GM21529 (cell line): ENCODE measurements around the gene HLA-DQB1.
"Not testable (repeated sequence)": the region's sequence is repeated elsewhere in the genome, so short reads cannot be mapped to it uniquely, and the experiment has no call there.

ENCODE experiments used
- ATAC-seq: cut with Tn5 transposase; IDR thresholded peaks from one replicate; pipeline ENCODE4 v1.9.1; 2021; ENCODE audit not compliant: unreplicated experiment

The HLA-DQB1 gene

DNA sequence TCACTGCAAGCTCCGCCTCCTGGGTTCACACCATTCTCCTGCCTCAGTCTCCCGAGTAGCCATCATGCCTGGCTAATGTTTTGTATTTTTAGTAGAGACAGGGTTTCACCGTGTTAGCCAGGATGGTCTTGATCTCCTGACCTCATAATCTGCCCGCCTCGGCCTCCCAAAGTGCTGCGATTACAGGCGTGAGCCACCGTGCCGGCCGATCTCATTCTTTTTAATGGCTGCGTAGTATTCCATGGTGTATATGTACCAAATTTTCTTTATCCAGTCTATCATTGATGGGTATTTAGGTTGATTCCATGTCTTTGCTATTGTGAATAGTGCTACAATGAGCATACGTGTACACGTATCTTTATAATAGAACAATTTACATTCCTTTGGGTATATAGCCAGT, 36.7 kb downstream of the HLA-DQB1 start:
- ATAC-seq: not testable (repeated sequence)

DNA sequence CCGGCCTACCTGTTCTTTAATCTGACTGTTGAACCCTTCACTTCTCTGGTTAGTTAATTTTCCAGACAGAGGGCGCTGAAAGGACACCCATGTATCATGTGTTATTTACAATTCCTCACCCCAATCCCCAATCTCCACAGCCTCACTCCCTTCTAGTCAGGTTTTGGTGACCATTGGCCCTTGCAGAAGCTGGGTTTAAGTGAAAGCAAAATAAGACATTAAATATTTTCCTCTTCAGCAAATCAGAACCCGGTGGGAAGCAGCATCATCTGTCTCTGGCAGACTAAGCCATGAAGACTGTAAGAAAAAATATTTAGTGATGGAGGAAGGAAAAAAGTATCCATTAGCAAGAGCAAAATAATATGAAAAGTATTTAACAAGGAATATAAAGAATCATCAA, 38.6 kb downstream of the HLA-DQB1 start:
- no peak for ATAC-seq

DNA sequence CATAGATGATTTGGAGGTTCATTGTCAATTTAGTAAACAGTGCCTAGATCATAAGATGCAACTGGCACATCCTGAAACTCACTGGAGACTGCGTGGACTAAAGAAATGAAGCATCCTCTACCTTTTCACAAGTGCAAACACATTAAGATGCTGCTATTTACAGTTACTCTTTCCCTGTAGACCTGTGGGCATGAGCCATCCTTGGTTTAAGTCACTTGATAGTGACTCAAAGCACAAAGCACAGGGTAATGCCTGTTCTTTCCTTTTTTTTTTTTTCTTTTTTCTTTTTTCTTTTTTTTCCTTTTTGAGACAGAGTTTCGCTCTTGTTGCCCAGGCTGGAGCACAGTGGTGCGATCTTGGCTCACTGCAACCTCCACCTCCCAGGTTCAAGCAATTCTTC, 39.2 kb downstream of the HLA-DQB1 start:
- ATAC-seq: no peak

DNA sequence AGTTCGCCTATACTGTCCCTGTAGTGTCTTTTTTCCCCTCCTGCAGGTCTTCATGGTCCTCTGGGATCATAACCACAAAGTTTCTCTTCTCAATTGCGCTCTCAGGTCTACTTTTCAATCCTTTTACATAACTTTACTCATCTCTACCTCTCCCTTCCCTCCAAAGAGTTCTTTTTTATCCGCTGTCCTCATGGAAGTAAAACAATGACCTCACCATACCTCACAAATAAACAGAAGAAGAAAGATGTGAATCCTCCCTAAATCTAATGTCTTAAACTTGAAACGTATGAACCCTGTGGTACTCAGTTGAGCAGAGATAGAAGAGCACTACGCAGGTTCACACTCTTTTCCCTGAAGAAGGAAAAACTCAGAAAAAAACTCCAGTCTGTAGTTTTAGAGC, 41.3 kb downstream of the HLA-DQB1 start:
- no peak for ATAC-seq

DNA sequence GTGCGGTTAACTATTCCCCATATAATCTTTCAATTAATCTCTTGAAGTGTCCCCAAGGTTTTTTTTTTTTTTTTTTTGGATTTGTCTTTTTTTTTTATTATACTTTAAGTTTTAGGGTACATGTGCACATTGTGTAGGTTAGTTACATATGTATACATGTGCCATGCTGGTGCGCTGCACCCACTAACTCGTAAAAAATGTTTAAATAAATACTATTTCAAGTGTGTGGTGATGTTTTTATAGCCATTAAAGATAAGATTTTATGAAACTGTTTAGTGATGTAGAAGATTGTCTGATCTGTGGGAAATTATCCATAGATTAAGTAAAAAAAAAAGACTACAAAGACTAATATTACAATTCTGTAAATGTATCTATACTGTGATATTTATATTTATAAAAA, 41.9 kb downstream of the HLA-DQB1 start:
- ATAC-seq: no peak

DNA sequence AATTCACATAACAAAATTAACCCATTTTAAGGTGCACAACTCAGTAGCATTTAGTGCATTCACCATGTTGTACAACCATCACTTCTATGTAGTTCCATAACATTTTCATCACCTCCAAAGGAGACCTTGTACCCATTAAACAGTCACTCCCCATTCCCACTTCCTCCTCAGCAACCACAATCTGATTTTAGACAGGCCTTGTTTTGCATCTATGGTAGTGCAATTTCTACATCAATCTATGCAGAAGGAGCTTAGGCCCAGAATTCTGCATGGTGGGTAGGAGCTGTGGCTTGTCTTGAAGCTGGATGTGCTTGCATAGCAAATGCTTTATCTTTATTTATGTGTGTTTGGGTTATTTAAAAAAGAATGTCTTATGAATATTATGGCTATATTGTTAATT, 42.8 kb downstream of the HLA-DQB1 start:
- no peak for ATAC-seq

DNA sequence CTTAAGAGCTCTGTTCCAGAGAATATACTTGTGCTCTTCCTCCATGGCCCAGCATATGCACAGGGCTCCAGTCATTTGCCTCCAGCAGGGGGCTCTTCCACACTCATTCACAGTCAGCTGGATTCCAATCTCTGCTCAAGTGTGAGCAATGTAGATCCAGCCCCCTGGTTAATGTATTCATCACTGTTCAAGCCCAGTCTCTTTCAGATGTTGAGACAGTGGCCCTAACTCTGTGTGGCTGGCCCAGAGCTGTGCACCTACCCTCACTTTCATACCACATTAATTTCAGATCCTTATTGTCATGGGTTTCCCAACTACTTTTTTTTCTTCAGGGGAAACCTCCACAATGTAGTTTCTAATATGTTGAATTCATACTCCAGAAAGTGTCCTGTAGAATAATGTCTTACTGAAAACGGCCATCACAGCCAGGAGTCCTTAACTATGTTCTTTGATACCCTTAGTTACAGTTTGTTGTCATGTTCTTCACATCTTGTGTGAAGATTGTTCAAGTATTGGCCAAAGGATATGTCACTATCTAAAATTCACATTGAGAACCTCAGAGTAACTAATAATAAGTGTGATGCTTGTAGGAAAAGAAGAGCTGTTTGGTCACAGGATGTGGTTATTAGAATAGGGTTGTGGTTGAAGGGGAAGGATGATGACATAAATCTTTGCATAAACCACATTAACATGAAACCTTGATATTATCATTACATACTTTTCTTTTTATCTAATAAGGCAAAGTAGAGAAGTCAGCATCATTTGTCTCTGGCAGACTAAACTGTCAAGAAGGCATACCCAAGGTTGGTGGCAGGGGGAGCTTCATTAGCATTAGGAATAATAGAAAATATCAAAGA, 43.7 kb downstream of the HLA-DQB1 start:
- ATAC-seq: peak; percentile 64

DNA sequence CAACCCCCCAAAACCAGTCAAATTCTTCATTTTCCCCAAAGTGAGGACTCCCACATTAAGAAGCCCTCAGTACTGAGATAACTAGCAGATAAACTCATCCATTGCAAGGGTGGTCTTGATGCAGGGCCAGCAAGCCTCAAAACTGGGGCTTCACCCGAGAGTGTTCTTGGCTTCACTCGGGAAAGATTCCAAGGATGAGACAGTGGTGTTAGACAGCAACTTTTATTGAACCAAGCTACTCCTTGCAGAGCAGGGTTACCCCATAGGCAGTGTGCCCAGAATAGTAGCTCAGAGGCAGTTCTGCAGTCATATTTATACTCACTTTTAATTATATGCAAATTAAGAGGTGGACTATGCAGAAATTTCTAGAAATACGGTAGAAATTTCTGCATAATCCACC, 45.1 kb downstream of the HLA-DQB1 start:
- ATAC-seq: no peak

DNA sequence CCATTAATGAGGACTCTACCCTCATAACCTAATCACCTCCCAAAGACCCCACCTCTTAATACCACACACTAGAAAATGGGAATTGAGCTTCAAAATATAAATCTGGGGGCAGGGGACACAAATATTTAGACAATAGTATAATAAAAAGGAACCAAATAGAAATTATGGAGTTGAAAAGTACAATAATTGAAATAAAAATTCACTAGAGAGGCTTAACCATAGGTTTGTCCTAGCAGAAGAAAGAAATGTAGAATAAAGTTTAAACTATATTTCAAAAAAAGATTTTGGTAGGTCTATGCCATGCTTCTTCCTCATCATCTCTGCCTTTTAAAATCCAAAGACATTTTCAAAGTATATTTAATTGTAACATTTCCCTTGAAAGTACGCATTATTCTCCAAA, 48.7 kb downstream of the HLA-DQB1 start:
- no peak for ATAC-seq

DNA sequence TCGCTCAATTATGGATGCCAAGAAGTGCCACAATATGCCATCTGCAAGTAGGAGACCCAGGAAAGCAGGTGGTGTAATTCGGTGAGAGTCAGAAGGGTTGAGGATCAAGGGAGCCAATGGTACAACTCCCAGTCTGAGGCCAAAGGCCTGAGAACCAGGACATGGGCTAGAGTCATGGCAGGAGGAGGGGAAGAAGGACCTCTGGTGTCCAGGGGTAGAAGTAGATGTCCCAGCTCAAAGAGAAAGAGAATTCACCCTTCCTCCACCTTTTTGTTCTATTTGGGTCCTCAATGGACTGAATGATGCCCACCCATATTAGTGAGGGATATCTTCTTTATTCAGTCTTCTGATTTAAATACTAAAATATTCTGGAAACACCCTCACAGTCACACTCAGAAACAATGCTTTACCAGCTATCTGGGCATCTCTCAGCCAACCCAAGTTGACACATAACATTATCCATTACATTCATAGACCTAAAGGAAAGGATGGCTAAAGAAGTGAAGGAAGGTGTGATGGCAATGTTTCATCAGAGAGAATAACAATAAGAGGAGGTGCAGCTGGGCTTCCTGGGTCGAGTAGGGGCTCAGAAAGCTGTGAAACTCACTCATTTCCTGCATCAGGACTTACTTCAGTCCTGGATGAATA, 50.4 kb downstream of the HLA-DQB1 start:
- no peak for ATAC-seq

DNA sequence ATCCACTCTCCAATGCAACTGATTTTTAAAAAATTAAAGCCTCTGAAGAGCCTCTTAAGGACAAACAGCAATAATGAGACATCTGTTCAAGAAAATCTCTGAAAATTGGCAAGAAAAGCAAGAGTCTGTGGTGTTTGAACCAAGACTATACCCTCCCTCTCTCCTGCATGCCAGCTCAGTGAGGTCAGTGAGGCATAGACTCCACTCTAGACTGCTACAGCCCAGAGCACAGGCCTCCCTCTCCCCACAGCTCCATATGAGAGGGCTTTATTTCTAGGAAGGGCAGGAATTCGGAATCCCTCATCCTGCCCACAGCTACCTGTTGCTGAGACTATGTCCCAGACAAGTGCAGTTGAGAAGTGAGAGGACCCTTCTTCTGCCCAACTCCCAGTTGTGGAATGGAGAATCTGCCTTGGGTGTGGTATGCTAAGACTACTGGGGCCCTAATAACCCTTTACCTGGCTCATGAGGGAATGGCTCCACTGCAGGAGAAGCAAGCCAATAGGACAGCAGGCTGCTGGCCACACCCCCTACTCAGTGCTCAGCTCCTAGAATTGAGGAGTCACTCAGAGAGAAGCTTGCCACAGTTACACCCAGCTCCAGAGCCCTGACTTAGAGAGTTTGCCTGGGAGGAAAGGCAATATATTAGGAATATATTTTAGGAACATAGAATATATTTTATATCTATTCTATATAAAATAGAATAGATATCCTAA, 51.9 kb downstream of the HLA-DQB1 start:
- no peak for ATAC-seq

DNA sequence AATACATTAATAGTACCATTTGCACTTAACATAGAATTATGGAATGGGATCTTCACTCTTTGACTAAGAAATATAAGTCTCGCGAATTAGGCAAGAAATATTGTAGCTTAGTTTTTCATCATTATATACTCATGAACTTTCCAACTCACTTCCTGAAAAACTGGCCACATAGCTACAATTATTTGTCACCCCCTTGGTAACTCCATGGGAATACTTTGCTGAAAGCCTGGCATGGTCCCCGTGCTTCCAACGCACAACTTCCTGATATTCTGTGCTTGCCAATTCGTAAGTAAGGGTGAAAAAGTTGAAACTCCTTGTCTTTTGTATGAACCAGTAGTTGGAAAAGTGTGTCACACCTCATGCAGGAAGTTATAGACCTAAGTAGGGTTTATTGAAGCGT, 53.0 kb downstream of the HLA-DQB1 start:
- no peak for ATAC-seq

DNA sequence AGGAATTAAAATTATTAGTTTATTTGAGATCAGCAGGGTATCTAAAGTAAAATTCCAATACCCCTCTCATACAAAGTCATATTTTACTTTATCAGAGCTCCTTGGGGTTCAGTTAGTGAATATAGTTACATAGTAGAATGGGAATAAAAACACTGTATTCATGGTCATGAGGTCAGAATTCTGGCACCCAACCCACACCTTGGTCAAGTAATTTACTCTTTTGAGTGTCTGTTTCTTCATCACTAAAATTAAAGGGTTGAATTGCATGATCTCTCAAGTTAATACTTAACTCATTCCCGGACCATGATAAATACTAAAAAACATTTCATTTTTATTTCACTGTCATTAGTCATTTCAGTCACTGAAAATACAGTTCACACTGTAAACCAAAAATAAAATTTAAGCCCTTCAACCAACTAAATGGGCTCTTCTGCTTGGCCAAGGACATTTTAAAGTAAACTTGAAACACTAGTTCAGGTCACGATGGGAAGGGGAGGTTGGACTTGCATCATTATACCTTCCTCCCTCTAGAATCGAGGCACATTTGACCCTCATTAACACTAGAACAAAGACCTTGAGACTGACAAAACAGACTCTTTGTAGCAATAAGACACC, 55.7 kb downstream of the HLA-DQB1 start:
- no peak for ATAC-seq

DNA sequence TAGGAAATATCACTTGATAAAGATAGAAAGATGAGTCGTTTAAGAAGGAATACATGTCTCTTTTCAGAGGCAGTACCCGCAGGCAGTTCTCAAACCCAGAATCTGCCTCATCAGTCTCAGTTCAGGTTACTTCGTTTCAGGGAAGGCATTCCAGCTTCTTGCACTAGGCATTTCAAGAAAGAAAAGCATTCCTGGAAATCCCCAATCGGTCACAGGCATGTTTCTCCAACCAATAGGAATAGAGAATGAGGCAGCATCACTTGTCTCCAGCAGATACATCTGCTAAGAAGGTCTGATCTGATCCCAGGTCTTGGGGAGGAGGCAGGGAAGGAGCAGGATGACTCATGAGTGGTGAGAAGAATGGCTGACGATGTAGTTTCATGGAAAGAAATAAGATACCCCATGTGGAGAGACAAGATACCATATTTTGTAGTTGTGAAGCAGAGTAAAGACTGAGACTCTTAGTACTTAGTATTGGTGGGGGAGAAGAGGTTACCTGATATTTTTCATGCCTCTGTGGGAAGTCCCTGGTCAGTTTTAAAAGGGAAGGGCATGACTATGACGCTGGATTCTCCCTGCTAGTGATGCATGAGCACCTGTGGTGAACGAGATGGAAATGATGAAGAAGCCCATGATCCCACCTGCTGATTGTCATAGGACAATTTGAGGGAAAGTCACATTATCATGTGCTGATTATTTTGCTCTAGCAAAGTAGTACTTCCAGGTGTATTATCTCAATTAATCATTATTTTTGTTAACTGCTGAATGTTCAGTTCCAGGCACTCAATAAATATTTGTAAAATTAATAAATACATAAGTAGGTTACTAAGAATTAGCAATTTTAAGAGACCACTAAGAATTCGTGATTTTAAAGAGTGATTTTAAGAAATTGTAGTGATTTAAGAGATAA, 56.5 kb downstream of the HLA-DQB1 start:
- ATAC-seq: peak; percentile 88
